Suprapubic skin (tissue), 4 donors: ENCODE data around the gene TSEN54.

Experiments
- CTCF ChIP-seq, 2 donors: fragments of 200-600 bp in 1 of 2; fragments of 450-650 bp in 1 of 2; sonication (generic) in 1 of 2; IDR thresholded peaks; one replicate each; pipeline ENCODE4 v1.5.1; 2016 to 2019; ENCODE audit warnings: antibody characterized with exemption in 2 of 2, mild to moderate bottlenecking in 1 of 2, moderate library complexity in 1 of 2
- POLR2A ChIP-seq, 2 donors: fragments of 450-650 bp; IDR thresholded peaks; one replicate each; pipeline ENCODE4 v1.6.1; 2017; ENCODE audit warnings: antibody characterized with exemption in 2 of 2, mild to moderate bottlenecking in 2 of 2, moderate library complexity in 2 of 2
- POLR2AphosphoS5 ChIP-seq, 3 donors: sonication (generic); formaldehyde crosslinking; IDR thresholded peaks; one replicate each; pipeline ENCODE4 v1.6.1; 2017; ENCODE audit warnings: antibody characterized with exemption in 3 of 3

GRCh38 chr17:75536366-75536765 lies 20.0 kb downstream of the TSEN54 start:
- no peak for TF ChIP-seq POLR2AphosphoS5 (IDR thresholded peaks at IDR 0.05)
- TF ChIP-seq CTCF (IDR thresholded peaks at IDR 0.05), result no peak
- no peak for TF ChIP-seq POLR2A (IDR thresholded peaks at IDR 0.05)
